Central memory CD8-positive, alpha-beta T cell (primary cell): ENCODE measurements around the gene HOXC5.

Experiments
- ATAC-seq: fragments of 150-1000 bp; cut with Tn5 transposase; replicated peaks from 2 replicates; pipeline ENCODE4 v1.10.0; 2022; ENCODE audit warnings: mild to moderate bottlenecking, moderate FRiP score, moderate number of reproducible peaks; ENCODE audit not compliant: poor library complexity, severe bottlenecking; ENCODE audit errors: extremely low read depth
- DNase-seq, 2 donors: peaks; one replicate each; pipeline ENCODE4 v3.0.0; 2021; ENCODE audit warnings: low spot score in 2 of 2
- H3K27ac Mint-ChIP-seq: one replicate; pipeline ENCODE4 v1.8.0; 2022; ENCODE audit warnings: low read depth, mild to moderate bottlenecking, moderate library complexity, mixed read lengths
- H3K27me3 Mint-ChIP-seq: one replicate; pipeline ENCODE4 v1.8.0; 2022; ENCODE audit warnings: mixed read lengths
- H3K36me3 Mint-ChIP-seq: one replicate; pipeline ENCODE4 v1.8.0; 2022; ENCODE audit warnings: mild to moderate bottlenecking, moderate library complexity, mixed read lengths; ENCODE audit not compliant: insufficient read depth
- H3K4me1 Mint-ChIP-seq: one replicate; pipeline ENCODE4 v1.8.0; 2022; ENCODE audit warnings: mixed read lengths
- H3K4me3 Mint-ChIP-seq: one replicate; pipeline ENCODE4 v1.8.0; 2022; ENCODE audit warnings: mild to moderate bottlenecking, moderate library complexity, mixed read lengths
- H3K9me3 Mint-ChIP-seq: one replicate; pipeline ENCODE4 v1.8.0; 2022; ENCODE audit warnings: mixed read lengths

Gene HOXC5

GRCh38 chr12:53990311-53991076 is 42.4 kb upstream of the HOXC5 start:
- no peak overlapping the region for H3K27ac Mint-ChIP-seq
- H3K4me3 Mint-ChIP-seq, result peak overlapping the region; percentile 44
- H3K4me1 Mint-ChIP-seq, result peaks cover 58% of the 10 kb centered on the region
- DNase-seq, result no peak
- H3K36me3 Mint-ChIP-seq, result peaks cover 25% of the 10 kb centered on the region
- peaks cover 100% of the 10 kb centered on the region for H3K27me3 Mint-ChIP-seq
- ATAC-seq, result no peak
- no peaks in the 10 kb centered on the region for H3K9me3 Mint-ChIP-seq

- no peak overlapping the region for H3K27ac Mint-ChIP-seq
Observed at GRCh38 chr12:53991077-53991460, 41.8 kb upstream of the HOXC5 start.

GRCh38 chr12:53992377-53992889 is 40.4 kb upstream of the HOXC5 start:
- Mint-ChIP-seq H3K27ac (no peak overlapping the region), H3K9me3 (no peaks in the 10 kb centered on the region), H3K4me3 (no peak overlapping the region), H3K36me3 (peaks cover 23% of the 10 kb centered on the region), H3K27me3 (peaks cover 100% of the 10 kb centered on the region), H3K4me1 (peaks cover 55% of the 10 kb centered on the region)
- DNase-seq (no peak), ATAC-seq (no peak)

More at GRCh38 chr12:53991077-53991460, 41.8 kb upstream of the HOXC5 start:
- DNase-seq (no peak), ATAC-seq (no peak)
- Mint-ChIP-seq H3K4me3 (no peak overlapping the region), H3K36me3 (peaks cover 23% of the 10 kb centered on the region), H3K4me1 (peaks cover 60% of the 10 kb centered on the region), H3K9me3 (no peaks in the 10 kb centered on the region), H3K27me3 (peaks cover 100% of the 10 kb centered on the region)

GRCh38 chr12:53993162-53994008 is 39.5 kb upstream of the HOXC5 start:
- peak overlapping the region; percentile 73 for H3K4me3 Mint-ChIP-seq
- no peak for ATAC-seq
- H3K36me3 Mint-ChIP-seq, result peaks cover 23% of the 10 kb centered on the region
- H3K4me1 Mint-ChIP-seq, result peaks cover 56% of the 10 kb centered on the region
- H3K9me3 Mint-ChIP-seq, result no peaks in the 10 kb centered on the region
- no peak for DNase-seq
- H3K27ac Mint-ChIP-seq, result peak overlapping the region; percentile 75
- peaks cover 100% of the 10 kb centered on the region for H3K27me3 Mint-ChIP-seq

GRCh38 chr12:53994009-53994263 is 38.9 kb upstream of the HOXC5 start:
- Mint-ChIP-seq H3K4me1 (peaks cover 50% of the 10 kb centered on the region), H3K36me3 (peaks cover 24% of the 10 kb centered on the region), H3K4me3 (peak overlapping the region; percentile 73), H3K27ac (peak overlapping the region; percentile 75), H3K27me3 (peaks cover 100% of the 10 kb centered on the region), H3K9me3 (no peaks in the 10 kb centered on the region)
- ATAC-seq, result no peak
- DNase-seq, result no peak

- Mint-ChIP-seq H3K4me3 (peak overlapping the region; percentile 83), H3K36me3 (peaks cover 23% of the 10 kb centered on the region), H3K4me1 (peaks cover 48% of the 10 kb centered on the region), H3K9me3 (no peaks in the 10 kb centered on the region), H3K27ac (peak overlapping the region; percentile 75), H3K27me3 (peaks cover 100% of the 10 kb centered on the region)
- DNase-seq (no peak), ATAC-seq (no peak)
Observed at GRCh38 chr12:53994264-53995001, 38.4 kb upstream of the HOXC5 start.

GRCh38 chr12:53995002-53995377 is 37.9 kb upstream of the HOXC5 start:
- no peak overlapping the region for H3K27ac Mint-ChIP-seq

GRCh38 chr12:53995378-53996239 is 37.2 kb upstream of the HOXC5 start:
- peaks cover 21% of the 10 kb centered on the region for H3K36me3 Mint-ChIP-seq
- no peaks in the 10 kb centered on the region for H3K9me3 Mint-ChIP-seq
- peaks cover 100% of the 10 kb centered on the region for H3K27me3 Mint-ChIP-seq
- H3K4me1 Mint-ChIP-seq, result peaks cover 39% of the 10 kb centered on the region
- DNase-seq (no peak), ATAC-seq (peak; percentile 33)
- no peak overlapping the region for H3K27ac Mint-ChIP-seq
- H3K4me3 Mint-ChIP-seq, result peak overlapping the region; percentile 83

More at GRCh38 chr12:53995002-53995377, 37.9 kb upstream of the HOXC5 start:
- peaks cover 27% of the 10 kb centered on the region for H3K36me3 Mint-ChIP-seq
- peaks cover 100% of the 10 kb centered on the region for H3K27me3 Mint-ChIP-seq
- no peaks in the 10 kb centered on the region for H3K9me3 Mint-ChIP-seq
- peak overlapping the region; percentile 83 for H3K4me3 Mint-ChIP-seq
- no peak for DNase-seq
- peaks cover 45% of the 10 kb centered on the region for H3K4me1 Mint-ChIP-seq
- ATAC-seq, result no peak

GRCh38 chr12:53996240-53997203 is 36.3 kb upstream of the HOXC5 start:
- H3K36me3 Mint-ChIP-seq, result peaks cover 22% of the 10 kb centered on the region
- DNase-seq, result no peak
- H3K9me3 Mint-ChIP-seq, result no peaks in the 10 kb centered on the region
- no peak for ATAC-seq
- H3K4me3 Mint-ChIP-seq, result peak overlapping the region; percentile 83
- no peak overlapping the region for H3K27ac Mint-ChIP-seq
- H3K27me3 Mint-ChIP-seq, result peaks cover 100% of the 10 kb centered on the region
- peaks cover 38% of the 10 kb centered on the region for H3K4me1 Mint-ChIP-seq

- Mint-ChIP-seq H3K27me3 (peaks cover 100% of the 10 kb centered on the region), H3K9me3 (no peaks in the 10 kb centered on the region), H3K27ac (peak overlapping the region; percentile 65), H3K4me1 (peaks cover 40% of the 10 kb centered on the region), H3K4me3 (no peak overlapping the region), H3K36me3 (peaks cover 21% of the 10 kb centered on the region)
- DNase-seq, result no peak
- ATAC-seq, result no peak
Observed at GRCh38 chr12:53997204-53998109, 35.4 kb upstream of the HOXC5 start.
